ENCODE results near the gene CCDC85C.
A peak's percentile ranks its signal among the peaks of the same experiment; 100 is the strongest.

CCDC85C gene

GRCh38 chr14:99507860-99508640, 96.0 kb downstream of the CCDC85C start:
- no peak for DNase-seq

GRCh38 chr14:99506276-99506675, 97.7 kb downstream of the CCDC85C start:
- DNase-seq = no peak

- no peak for DNase-seq
These were observed 98.9 kb downstream of the CCDC85C start for GRCh38 chr14:99505089-99505488.

DNA sequence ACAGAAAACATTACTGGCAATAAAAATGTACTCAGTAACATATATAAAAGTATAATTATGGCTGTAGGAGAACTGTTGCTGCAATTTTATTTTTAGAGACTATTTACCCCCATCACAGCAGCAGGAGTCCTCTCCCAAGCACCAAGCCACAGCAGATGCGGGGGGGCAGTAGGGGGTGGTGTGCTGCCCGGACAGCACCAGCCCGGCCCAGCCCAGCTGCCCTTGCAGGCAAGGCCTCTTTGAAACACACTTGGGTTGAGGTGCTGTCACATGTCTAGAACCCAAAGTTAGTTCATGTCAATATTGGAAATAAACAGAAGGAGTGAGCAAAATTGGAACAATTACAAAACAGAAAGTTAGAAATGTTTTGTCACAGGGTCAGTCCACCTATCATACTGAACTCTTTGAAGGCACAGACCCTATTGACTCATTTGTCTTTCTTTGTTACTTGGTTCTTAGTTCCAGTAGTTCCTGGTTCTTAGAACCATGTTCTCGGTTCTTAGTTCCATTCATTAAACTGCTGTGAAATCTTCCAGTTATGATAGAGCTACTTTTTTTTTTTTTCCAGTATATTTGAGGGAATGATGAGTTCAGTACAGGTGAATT, 100.1 kb downstream of the CCDC85C start:
- no peak for DNase-seq

GRCh38 chr14:99502989-99503421, 101.0 kb downstream of the CCDC85C start:
- DNase-seq = no peak

- DNase-seq = no peak
These were observed 106.1 kb downstream of the CCDC85C start for GRCh38 chr14:99497894-99498293.

DNA sequence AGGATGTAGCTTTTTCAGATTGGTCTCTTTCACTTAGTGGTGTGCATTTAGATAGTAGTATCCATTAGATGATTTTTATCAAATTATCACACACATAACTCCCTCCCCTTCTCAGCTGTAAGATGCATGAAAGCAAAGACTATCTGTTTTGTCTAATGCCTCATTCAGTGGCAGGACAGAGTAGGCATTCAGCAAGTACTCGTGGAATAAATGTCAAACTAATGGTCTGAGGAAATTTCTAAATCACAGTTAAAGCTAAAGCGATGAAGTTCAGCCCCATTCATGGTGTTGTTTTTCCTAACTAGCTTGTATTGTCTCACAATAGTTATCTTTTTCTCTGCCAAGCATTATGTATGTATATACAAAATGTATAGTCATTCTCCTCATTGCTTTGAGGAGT, 106.7 kb downstream of the CCDC85C start:
- no peak for DNase-seq

DNA sequence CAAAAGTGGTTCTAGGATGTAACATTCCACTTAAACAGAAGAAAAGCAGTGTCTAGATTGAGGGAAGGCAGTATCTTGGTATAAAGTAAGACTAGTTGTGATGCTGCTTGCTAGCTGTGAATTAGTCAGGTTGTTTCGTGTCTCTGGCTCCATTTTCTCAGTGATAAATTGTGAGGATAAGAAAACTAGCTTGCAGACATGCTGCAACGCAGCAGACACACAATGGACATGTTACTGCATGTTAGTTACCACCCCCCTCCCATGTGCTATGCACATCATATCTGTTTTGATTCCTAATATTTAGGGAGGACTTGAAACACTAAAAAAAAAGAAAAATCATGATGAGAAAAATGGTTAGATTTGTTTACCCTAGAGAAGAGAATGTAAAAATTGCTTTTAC, 119.9 kb downstream of the CCDC85C start:
- DNase-seq = no peak

DNA sequence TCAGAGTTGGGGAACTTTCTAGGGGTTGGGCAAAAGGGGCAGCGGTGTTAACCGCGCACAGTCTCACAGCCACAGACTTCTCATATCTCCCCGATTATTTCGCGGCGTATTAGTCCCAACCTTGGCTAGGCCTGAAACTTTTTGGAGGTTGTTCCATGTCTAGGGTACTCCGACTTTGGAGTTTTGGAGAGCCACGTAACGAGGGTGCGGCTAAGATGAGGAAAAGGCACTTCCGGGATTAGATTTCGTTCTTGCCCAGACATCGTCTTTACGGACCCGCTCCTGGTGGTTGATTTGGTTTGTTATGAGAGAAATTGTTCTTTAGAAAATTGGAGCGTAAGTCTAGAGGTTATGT, 122.3 kb downstream of the CCDC85C start:
- no peak for DNase-seq

DNA sequence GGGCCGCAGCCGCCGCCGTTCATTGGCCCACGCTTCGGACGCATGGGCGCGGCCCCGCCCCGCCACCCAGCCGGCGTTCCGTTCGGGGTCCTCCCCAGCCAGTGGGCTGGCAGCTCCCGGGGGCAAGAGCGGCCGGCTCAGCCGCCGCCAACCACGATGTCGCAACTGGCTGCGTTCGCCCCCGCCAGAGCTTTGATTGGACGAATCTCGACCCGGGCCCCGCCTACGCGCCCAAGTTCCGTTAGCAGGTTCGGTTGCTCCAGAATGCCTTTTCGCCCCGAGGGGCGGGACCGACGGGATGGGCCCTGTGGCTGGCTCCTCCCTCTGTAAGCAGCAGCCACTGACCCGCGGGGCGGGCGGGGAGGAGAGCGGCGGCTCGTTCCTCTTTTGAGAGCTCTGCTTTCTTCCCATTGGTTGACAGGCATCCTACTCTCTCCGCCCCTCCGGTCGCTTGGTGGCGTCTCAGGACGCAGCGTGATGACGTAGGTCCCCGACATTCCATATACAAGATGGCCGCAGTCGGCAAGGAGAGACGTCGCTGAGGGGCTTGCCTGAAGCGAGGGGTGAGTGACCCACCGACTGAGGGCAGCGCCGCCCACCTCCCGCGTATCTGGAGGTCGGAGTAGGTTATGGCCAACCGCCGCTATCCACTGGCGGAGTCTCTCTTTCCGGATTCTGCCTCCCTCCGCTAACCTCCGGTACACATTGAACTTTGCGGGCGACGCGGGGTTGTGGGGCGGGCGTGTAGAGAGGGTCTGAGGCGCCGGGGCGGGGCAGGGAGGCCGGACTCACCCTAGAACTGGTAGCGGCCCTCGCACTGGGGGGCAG, 122.9 kb downstream of the CCDC85C start, which contains the start of gene CCNK:
Gene CCNK, plus strand, starts transcription at position 493 of the 828 bp plus-strand sequence. CDS start 11,269 bp downstream, outside the sequence.
- DNase-seq = peak; percentile 100

DNA sequence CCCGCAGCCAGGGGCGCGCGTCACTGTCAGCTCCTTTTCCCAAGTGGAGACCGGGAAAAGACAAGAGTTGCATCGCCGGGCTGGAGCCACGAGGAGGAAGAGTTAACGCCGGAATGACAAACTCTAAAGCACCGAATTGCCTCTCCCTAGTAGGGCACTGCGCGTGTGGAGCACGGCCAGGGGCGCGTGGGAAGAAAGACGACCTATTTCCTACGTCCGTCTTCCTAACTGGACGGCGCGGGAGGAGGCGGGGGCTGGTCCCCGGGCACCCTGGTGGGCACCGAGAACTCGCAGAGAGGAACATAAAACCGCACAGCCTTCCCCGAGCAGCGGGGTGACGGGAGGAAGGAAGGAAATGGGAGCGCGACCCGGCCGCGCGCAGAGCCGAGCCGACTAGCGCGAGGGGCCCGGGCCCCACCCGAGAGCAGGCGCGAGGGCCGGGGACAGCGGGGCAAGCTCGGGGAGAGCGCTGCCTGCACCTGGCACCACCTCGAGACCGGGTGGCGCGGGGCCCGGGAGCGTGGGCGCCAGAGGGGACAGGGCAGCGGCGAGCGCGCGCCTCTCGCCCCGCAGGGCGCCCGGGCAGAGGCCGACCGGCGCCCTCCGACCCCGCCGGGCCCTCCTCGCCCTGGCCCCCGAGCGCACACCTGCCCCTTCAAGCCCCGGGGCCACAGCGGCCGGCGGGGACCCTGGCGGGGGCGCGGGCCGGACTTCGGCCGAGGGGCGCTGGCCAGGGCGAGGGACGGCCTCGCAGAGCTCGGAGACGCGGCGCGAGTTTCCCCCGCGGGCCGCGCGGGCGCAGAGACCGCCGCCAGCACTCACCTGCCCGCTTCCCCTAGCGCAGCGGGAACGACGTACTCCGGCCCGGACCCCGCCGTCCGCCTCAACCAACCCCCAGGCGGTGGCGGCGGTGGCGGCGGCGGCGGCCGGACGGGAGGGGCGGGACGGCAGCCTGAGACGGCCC, 123.8 kb downstream of the CCDC85C start, which contains the start of gene SETD3:
Gene SETD3, minus strand, starts transcription at position 954 of the 964 bp plus-strand sequence. CDS start 15,054 bp downstream, outside the sequence.
- no peak for DNase-seq

- DNase-seq = no peak
These were observed 124.7 kb downstream of the CCDC85C start for GRCh38 chr14:99479160-99479905.

- no peak for DNase-seq
These were observed 125.9 kb downstream of the CCDC85C start for GRCh38 chr14:99478128-99478527.

DNA sequence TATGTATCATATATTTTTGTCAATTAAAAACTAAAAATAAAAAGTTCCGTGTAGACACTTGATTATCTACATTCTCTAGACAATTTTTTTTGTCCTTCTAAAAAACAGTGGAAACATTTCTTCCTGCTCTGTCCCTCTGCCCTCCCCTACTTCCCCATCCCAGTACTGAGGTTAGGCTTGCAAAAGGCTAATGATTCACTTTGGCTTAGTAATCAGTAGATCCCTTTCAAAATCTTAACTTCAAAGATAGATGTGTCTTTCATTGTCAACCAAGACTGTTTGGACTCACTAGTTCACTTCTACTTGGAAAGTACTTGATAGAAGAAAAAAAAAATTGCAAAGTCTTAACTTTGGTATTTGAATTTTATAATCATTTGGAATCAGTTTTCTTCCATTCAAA, 127.1 kb downstream of the CCDC85C start:
- DNase-seq = no peak

DNA sequence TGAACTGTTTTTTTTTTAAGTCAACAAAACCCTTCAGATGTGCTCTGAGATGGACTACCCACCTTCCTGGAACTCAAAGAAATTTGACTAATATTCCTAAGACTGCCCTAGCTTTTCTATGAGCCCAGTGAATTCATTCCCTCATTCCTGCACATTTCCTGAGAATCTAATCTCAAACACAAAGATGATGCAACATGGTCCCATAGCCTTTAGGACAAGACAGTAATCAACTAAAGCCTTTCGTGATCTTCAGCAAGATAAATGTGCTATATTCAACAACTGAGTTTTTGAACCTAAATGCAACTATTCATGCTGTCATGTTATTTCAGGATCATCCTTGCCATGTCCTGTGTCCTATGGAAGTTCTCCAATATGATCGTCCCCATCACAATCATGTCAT, 128.3 kb downstream of the CCDC85C start:
- DNase-seq = no peak

- no peak for DNase-seq
These were observed 128.8 kb downstream of the CCDC85C start for GRCh38 chr14:99475179-99475578.

DNA sequence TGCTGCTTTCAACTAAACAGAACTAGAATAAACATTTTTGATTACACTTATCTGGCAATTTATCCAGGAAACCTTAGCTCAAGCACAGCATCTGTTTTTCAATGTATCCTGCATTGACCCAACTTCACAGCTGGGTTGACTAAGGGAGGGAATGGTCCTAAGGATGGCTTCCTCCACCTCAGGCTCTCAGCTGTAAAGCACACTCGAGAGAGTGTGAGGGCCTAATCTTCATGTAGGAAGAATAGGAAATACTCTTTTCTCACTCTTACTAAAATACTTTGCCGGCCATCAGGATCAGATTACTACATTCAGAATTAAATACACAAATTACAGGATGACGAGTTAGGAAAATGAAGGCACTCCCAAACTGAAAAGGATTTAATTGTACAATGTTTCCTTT, 130.5 kb downstream of the CCDC85C start:
- DNase-seq = no peak

- DNase-seq = no peak
These were observed 131.1 kb downstream of the CCDC85C start for GRCh38 chr14:99472937-99473336.

GRCh38 chr14:99471731-99472130, 132.3 kb downstream of the CCDC85C start:
- no peak for DNase-seq

DNA sequence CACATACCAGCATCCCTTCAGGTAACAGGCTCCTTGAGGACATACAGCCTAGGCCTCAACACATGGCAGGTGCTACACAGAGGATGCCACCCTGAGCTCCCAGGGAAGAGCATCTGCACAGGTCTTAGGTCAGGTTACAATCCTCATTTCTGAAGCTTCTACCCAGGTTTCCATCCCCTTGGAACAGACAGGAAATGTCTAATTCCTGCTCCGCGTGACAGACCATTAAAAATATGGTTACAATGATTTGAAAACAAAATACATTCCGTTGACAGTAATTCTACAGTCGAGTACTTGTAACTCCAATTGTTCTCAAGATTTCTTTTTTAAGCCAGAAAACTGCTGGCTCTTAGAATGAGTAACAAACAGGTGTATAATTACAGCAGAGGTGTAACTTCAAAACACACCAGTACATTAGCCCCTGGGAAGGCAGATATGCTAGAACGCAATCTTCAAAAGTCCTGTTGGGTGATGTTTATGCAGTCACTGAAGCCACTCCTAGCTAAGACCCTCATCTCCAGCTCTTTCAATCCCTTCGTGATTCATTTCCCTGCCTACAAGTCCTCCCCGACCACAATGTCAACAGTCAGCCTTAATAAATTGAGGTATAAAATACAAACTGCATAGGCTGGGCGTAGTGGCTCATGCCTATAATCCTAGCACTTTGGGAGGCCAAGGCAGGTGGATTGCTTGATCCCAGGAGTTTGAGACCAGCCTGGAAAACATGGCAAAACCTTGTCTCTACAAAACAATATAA, 135.0 kb downstream of the CCDC85C start:
- no peak for DNase-seq

- DNase-seq = no peak
These were observed 135.9 kb downstream of the CCDC85C start for GRCh38 chr14:99468081-99468480.

All from NCI-H446 treated with DMSO at 0.1 percent for 48 hours (cell line).